HCT116 (cell line): ENCODE results near the gene MARCHF7. TPM values are rescaled to one million over a fixed set of nuclear protein-coding genes. Genes with fewer than 3 reads are reported as not detected.

Source experiments
- ATAC-seq: fragments of 200-7000 bp; cut with Tn5 transposase; 2 replicates; pipeline ENCODE4 v1.9.1; 2020; ENCODE audit warnings: mild to moderate bottlenecking, moderate library complexity
- BruUV-seq: library from RNA; stranded (reverse); fragments of 400-500 nt; replicated peaks from 2 replicates; lab custom pipeline; 2021; lab: Mats Ljungman, UMichigan
- CTCF ChIA-PET: fragments of 300-600 bp; sonication (Branson Sonifier 250); formaldehyde crosslinking; loops from one replicate; lab custom pipeline; 2021; ENCODE audit warnings: antibody characterized with exemption; lab: Charles Lee
- POLR2A ChIA-PET: fragments of 300-600, 350-600 bp; sonication (Branson Sonifier 250); formaldehyde crosslinking; loops from one replicate; lab custom pipeline; 2021; ENCODE audit warnings: antibody characterized with exemption; lab: Charles Lee
- RAD21 ChIA-PET, 2 experiments: fragments of 300-600 bp; sonication (Branson Sonifier 250); formaldehyde crosslinking; loops; one replicate each; lab custom pipeline; 2023; ENCODE audit warnings: low total read pairs in 2 of 2; ENCODE audit not compliant: uncharacterized antibody in 2 of 2, unreplicated experiment in 2 of 2, low non-redundant PET in 1 of 2; lab: Charles Lee
- DNase-seq: peaks from one replicate; pipeline ENCODE4 v3.0.0-alpha.2; 2010; ENCODE audit warnings: low read depth, low spot score
- H2AFZ ChIP-seq: fragments of 200-600 bp; shearing (Covaris generic), sonication (generic); 2 replicates; pipeline ENCODE4 v1.6.1; 2017; ENCODE audit warnings: low read depth, mixed run types, mixed read lengths, antibody characterized with exemption, low read length; ENCODE audit not compliant: poor library complexity, severe bottlenecking
- H3K27ac ChIP-seq: 2 replicates; pipeline ENCODE4 v1.5.1; 2012; ENCODE audit warnings: low read depth, low read length
- H3K27me3 ChIP-seq: fragments of 200-600 bp; sonication (generic); 2 replicates; pipeline ENCODE4 v1.6.1; 2016; ENCODE audit warnings: mixed run types, low read length, mixed read lengths; ENCODE audit not compliant: insufficient read depth
- H3K36me3 ChIP-seq, 2 experiments: fragments of 200-500 bp in 1 of 2; fragments of 200-600 bp in 1 of 2; sonication (Bioruptor generic) in 1 of 2; sonication (generic) in 1 of 2; 2 replicates each; pipeline versions ENCODE4 v1.5.1 to v1.6.1; 2014 to 2016; ENCODE audit warnings: low read length in 2 of 2, inconsistent platforms in 1 of 2, mixed read lengths in 1 of 2, mixed run types in 1 of 2; ENCODE audit not compliant: insufficient read depth in 2 of 2, control insufficient read depth in 1 of 2
- H3K4me1 ChIP-seq, 2 experiments: fragments of 200-600 bp in 1 of 2; sonication (generic) in 1 of 2; 2 replicates each; pipeline versions ENCODE4 v1.5.1 to v1.6.1; 2012 to 2017; ENCODE audit warnings: low read length in 2 of 2, inconsistent platforms in 1 of 2, mild to moderate bottlenecking in 1 of 2, mixed read lengths in 1 of 2, mixed run types in 1 of 2, moderate library complexity in 1 of 2; ENCODE audit not compliant: insufficient read depth in 2 of 2, control insufficient read depth in 1 of 2
- H3K4me2 ChIP-seq: fragments of 200-600 bp; sonication (generic); 2 replicates; pipeline ENCODE4 v1.6.1; 2017; ENCODE audit warnings: mixed run types, low read length, mixed read lengths
- H3K4me3 ChIP-seq, 2 experiments: fragments of 200-600 bp in 1 of 2; sonication (generic) in 1 of 2; replicated peaks in 1 of 2; 2 replicates each; pipeline ENCODE4 v1.5.1; 2011 to 2016; ENCODE audit warnings: low read length in 2 of 2, control low read depth in 1 of 2, low read depth in 1 of 2, mild to moderate bottlenecking in 1 of 2, mixed read lengths in 1 of 2, mixed run types in 1 of 2
- H3K79me2 ChIP-seq: fragments of 200-600 bp; sonication (generic); 2 replicates; pipeline ENCODE4 v1.6.1; 2017; ENCODE audit warnings: mild to moderate bottlenecking, mixed run types, low read length, moderate library complexity, mixed read lengths; ENCODE audit not compliant: insufficient read depth
- H3K9ac ChIP-seq: fragments of 200-600 bp; sonication (generic); 2 replicates; pipeline ENCODE4 v1.6.1; 2016; ENCODE audit warnings: low read length, mixed read lengths
- H3K9me2 ChIP-seq: fragments of 200-600 bp; sonication (generic), shearing (Covaris generic); 2 replicates; pipeline ENCODE4 v1.6.1; 2017; ENCODE audit warnings: mixed run types, mild to moderate bottlenecking, moderate library complexity; ENCODE audit not compliant: insufficient read depth
- H3K9me3 ChIP-seq, 2 experiments: fragments of 200-500 bp in 1 of 2; fragments of 200-600 bp in 1 of 2; sonication (Bioruptor generic) in 1 of 2; sonication (generic) in 1 of 2; 2 replicates each; pipeline ENCODE4 v1.6.1; 2014 to 2017; ENCODE audit warnings: low read length in 2 of 2, mixed read lengths in 2 of 2, inconsistent platforms in 1 of 2, low read depth in 1 of 2, mild to moderate bottlenecking in 1 of 2, mixed run types in 1 of 2, moderate library complexity in 1 of 2; ENCODE audit not compliant: control insufficient read depth in 1 of 2, insufficient read depth in 1 of 2
- H4K20me1 ChIP-seq: fragments of 200-600 bp; sonication (generic), shearing (Covaris generic); 2 replicates; pipeline ENCODE4 v1.6.1; 2017; ENCODE audit warnings: mixed run types, mild to moderate bottlenecking, moderate library complexity; ENCODE audit not compliant: insufficient read depth
- ATF3 ChIP-seq: IDR thresholded peaks from 2 replicates; pipeline ENCODE4 v1.6.1; 2012
- CBX3 ChIP-seq: IDR thresholded peaks from 2 replicates; pipeline ENCODE4 v1.6.1; 2012; ENCODE audit warnings: low read depth
- CEBPB ChIP-seq: IDR thresholded peaks from 2 replicates; pipeline ENCODE4 v1.6.1; 2012; ENCODE audit warnings: low read depth
- CTCF ChIP-seq, 3 experiments: fragments of 200-600 bp in 1 of 3; sonication (generic) in 1 of 3; IDR thresholded peaks in 2 of 3; conservative IDR thresholded peaks in 1 of 3; 2 replicates each; pipeline ENCODE4 v1.5.1; 2012 to 2017; ENCODE audit warnings: low read depth in 2 of 3, low read length in 2 of 3, antibody characterized with exemption in 1 of 3, borderline replicate concordance in 1 of 3, control low read depth in 1 of 3, mild to moderate bottlenecking in 1 of 3, mixed read lengths in 1 of 3, mixed run types in 1 of 3, moderate library complexity in 1 of 3; ENCODE audit not compliant: insufficient read depth in 1 of 3
- ELF1 ChIP-seq: IDR thresholded peaks from 2 replicates; pipeline ENCODE4 v1.6.1; 2012; ENCODE audit warnings: low read depth, borderline replicate concordance
- EZH2phosphoT487 ChIP-seq: fragments of 200-600 bp; IDR thresholded peaks from 2 replicates; pipeline ENCODE4 v1.6.1; 2018; ENCODE audit warnings: antibody characterized with exemption, borderline replicate concordance
- FOSL1 ChIP-seq: IDR thresholded peaks from 2 replicates; pipeline ENCODE4 v1.6.1; 2012; ENCODE audit warnings: low read depth
- JUND ChIP-seq: IDR thresholded peaks from 2 replicates; pipeline ENCODE4 v1.6.1; 2012
- POLR2A ChIP-seq: IDR thresholded peaks from 2 replicates; pipeline ENCODE4 v1.7.0; 2011; ENCODE audit warnings: borderline replicate concordance; ENCODE audit not compliant: insufficient read depth, insufficient read length; ENCODE audit errors: extremely low read depth
- POLR2AphosphoS5 ChIP-seq: IDR thresholded peaks from 2 replicates; pipeline ENCODE4 v1.6.1; 2011; ENCODE audit warnings: mild to moderate bottlenecking, low read depth, low read length, moderate library complexity
- RAD21 ChIP-seq: IDR thresholded peaks from 2 replicates; pipeline ENCODE4 v1.6.1; 2012; ENCODE audit warnings: low read depth, mild to moderate bottlenecking
- REST ChIP-seq: IDR thresholded peaks from 2 replicates; pipeline ENCODE4 v1.6.1; 2012; ENCODE audit warnings: low read depth
- SIN3A ChIP-seq: IDR thresholded peaks from 2 replicates; pipeline ENCODE4 v1.6.1; 2012; ENCODE audit warnings: low read depth
- SP1 ChIP-seq: IDR thresholded peaks from 2 replicates; pipeline ENCODE4 v1.6.1; 2012; ENCODE audit warnings: low read depth
- SRF ChIP-seq: IDR thresholded peaks from 2 replicates; pipeline ENCODE4 v1.6.1; 2012; ENCODE audit warnings: low read depth
- ZBTB33 ChIP-seq: IDR thresholded peaks from 2 replicates; pipeline ENCODE4 v1.6.1; 2011; ENCODE audit warnings: mild to moderate bottlenecking, low read length, moderate library complexity; ENCODE audit not compliant: insufficient replicate concordance; ENCODE audit errors: extremely low read depth
- ZFX ChIP-seq: fragments of 450-650 bp; IDR thresholded peaks from 2 replicates; pipeline ENCODE4 v1.6.1; 2017
- intact Hi-C: fragments of 100-400 bp; cut with micrococcal nuclease; formaldehyde crosslinking; loops from 2 replicates; pipeline ENCODE4 v1.10.0; 2022
- total RNA-seq: library from RNA; stranded (reverse); gene quantifications from one replicate; pipeline ENCODE4 v1.2.1, GENCODE V29; 2021; ENCODE audit not compliant: unreplicated experiment

MARCHF7 gene
- total RNA-seq, 1 experiment from 2014 or later, result 65.9 TPM

- no peak overlapping the region for H3K9ac ChIP-seq
- H3K36me3 ChIP-seq, result peaks cover 30% of the 10 kb centered on the region in 2 experiments
- H3K4me1 ChIP-seq, result peaks cover 0 to 16% of the 10 kb centered on the region in 2 experiments; a peak in 2 of 4 replicates
- H3K9me3 ChIP-seq, result no peaks in the 10 kb centered on the region
- ChIA-PET RAD21 (no interaction called here), CTCF (no interaction called here), POLR2A (no interaction called here)
- DNase-seq (no peak), ATAC-seq (no peak)
- H3K4me3 ChIP-seq, result no peak overlapping the region
- H4K20me1 ChIP-seq, result peaks cover 11% of the 10 kb centered on the region
- TF ChIP-seq FOSL1 (no peak), POLR2A (no peak), EZH2phosphoT487 (no peak), JUND (no peak), POLR2AphosphoS5 (no peak), CTCF (IDR thresholded peaks at IDR 0.05 in 2 of 3, conservative IDR thresholded peaks at IDR 0.05 in 1 of 3; ENCODE audit: borderline replicate concordance in 1 of 3, insufficient read depth in 1 of 3, low read depth in 2 of 3, low read length in 2 of 3) (no peak), SIN3A (no peak), ATF3 (no peak), ZBTB33 (no peak), CBX3 (no peak), ZFX (no peak), CEBPB (no peak), SP1 (no peak), ELF1 (no peak), SRF (no peak), REST (no peak), RAD21 (no peak)
- H3K27ac ChIP-seq, result no peak overlapping the region
- H3K79me2 ChIP-seq, result peaks cover 88% of the 10 kb centered on the region
- intact Hi-C loops, result no loop called here
- BruUV-seq, result no TSS peak
- no peak overlapping the region for H3K4me2 ChIP-seq
- H3K9me2 ChIP-seq, result no peaks in the 10 kb centered on the region
- no peak overlapping the region for H2AFZ ChIP-seq
- H3K27me3 ChIP-seq, result no peaks in the 10 kb centered on the region
These were observed 47.3 kb downstream of the MARCHF7 start for GRCh38 chr2:159759577-159759976.
